WTC11 (cell line): ENCODE measurements around the gene ISG20L2. TPM values are rescaled to one million over a fixed set of nuclear protein-coding genes. Genes with fewer than 3 reads are reported as not detected.

Experiments used
- ATAC-seq: fragments of 200-7000 bp; cut with Tn5 transposase; 2 replicates; pipeline ENCODE4 v1.10.0; 2021; ENCODE audit warnings: mild to moderate bottlenecking, moderate library complexity
- CTCF ChIA-PET: fragments of 300-600 bp; sonication (Branson Sonifier 250); formaldehyde crosslinking; loops from one replicate; lab custom pipeline; 2021; ENCODE audit warnings: antibody characterized with exemption; lab: Charles Lee
- POLR2A ChIA-PET: fragments of 350-600 bp; sonication (Branson Sonifier 250); formaldehyde crosslinking; loops from one replicate; lab custom pipeline; 2021; ENCODE audit warnings: antibody characterized with exemption; lab: Charles Lee
- DNase-seq: peaks from one replicate; pipeline ENCODE4 v3.0.0; 2021; ENCODE audit warnings: low spot score
- H3K27ac Mint-ChIP-seq: 2 replicates; pipeline ENCODE4 v1.8.0; 2021; ENCODE audit warnings: mixed read lengths
- H3K27me3 Mint-ChIP-seq: 2 replicates; pipeline ENCODE4 v1.8.0; 2021; ENCODE audit warnings: low read depth, mild to moderate bottlenecking, moderate library complexity, mixed read lengths
- H3K36me3 Mint-ChIP-seq: 2 replicates; pipeline ENCODE4 v1.8.0; 2021; ENCODE audit warnings: mixed read lengths
- H3K4me1 Mint-ChIP-seq: 2 replicates; pipeline ENCODE4 v1.8.0; 2022; ENCODE audit warnings: mixed read lengths
- H3K4me3 Mint-ChIP-seq: 2 replicates; pipeline ENCODE4 v1.8.0; 2021; ENCODE audit warnings: mild to moderate bottlenecking, moderate library complexity, mixed read lengths
- H3K9me3 Mint-ChIP-seq: 2 replicates; pipeline ENCODE4 v1.8.0; 2021; ENCODE audit warnings: mixed read lengths
- CREB1 ChIP-seq: sonication (generic); formaldehyde crosslinking; IDR thresholded peaks from 2 replicates; pipeline ENCODE4 v1.8.0; 2023; ENCODE audit warnings: mild to moderate bottlenecking, missing genetic modification reagents
- HMGA2 ChIP-seq: fragments of 250-450 bp; sonication (Bioruptor Pico); IDR thresholded peaks from 2 replicates; pipeline ENCODE4 v1.4.0; 2021; ENCODE audit warnings: mild to moderate bottlenecking, moderate library complexity
- MXD4 ChIP-seq: fragments of 250-450 bp; sonication (Bioruptor Pico); IDR thresholded peaks from 2 replicates; pipeline ENCODE4 v1.8.0; 2021; ENCODE audit warnings: mild to moderate bottlenecking, moderate library complexity, borderline replicate concordance
- NFE2L1 ChIP-seq: sonication (generic); formaldehyde crosslinking; IDR thresholded peaks from 2 replicates; pipeline ENCODE4 v1.8.1; 2023; ENCODE audit warnings: missing genetic modification reagents
- SP1 ChIP-seq: sonication (generic); formaldehyde crosslinking; conservative IDR thresholded peaks from 2 replicates; pipeline ENCODE4 v1.8.1; 2022; ENCODE audit warnings: missing genetic modification reagents
- ZNF232 ChIP-seq: sonication (generic); formaldehyde crosslinking; IDR thresholded peaks from 2 replicates; pipeline ENCODE4 v1.8.0; 2022; ENCODE audit warnings: mild to moderate bottlenecking, missing genetic modification reagents
- ZNF263 ChIP-seq: sonication (generic); formaldehyde crosslinking; IDR thresholded peaks from 2 replicates; pipeline ENCODE4 v1.8.1; 2022; ENCODE audit warnings: low read depth, mild to moderate bottlenecking, moderate library complexity, missing genetic modification reagents
- ZNF416 ChIP-seq: fragments of 250-450 bp; sonication (Bioruptor Pico); IDR thresholded peaks from 2 replicates; pipeline ENCODE4 v1.9.0; 2021; ENCODE audit warnings: mild to moderate bottlenecking, inconsistent platforms
- total RNA-seq: library from RNA; stranded (reverse); gene quantifications from 3 replicates; pipeline ENCODE4 v1.2.3, GENCODE V29; 2021
- TF ChIP-seq, protein P1 (sequence below): sonication (generic); formaldehyde crosslinking; IDR thresholded peaks from 2 replicates; pipeline ENCODE4 v1.8.1; 2022; ENCODE audit warnings: missing genetic modification reagents, borderline replicate concordance
- TF ChIP-seq, protein P2 (sequence below): sonication (generic); formaldehyde crosslinking; conservative IDR thresholded peaks from 2 replicates; pipeline ENCODE4 v1.8.1; 2023; ENCODE audit warnings: mild to moderate bottlenecking, low read depth, missing genetic modification reagents, moderate library complexity
- TF ChIP-seq, protein P3 (sequence below): sonication (generic); formaldehyde crosslinking; IDR thresholded peaks from 2 replicates; pipeline ENCODE4 v1.8.0; 2023; ENCODE audit warnings: missing genetic modification reagents, mild to moderate bottlenecking, borderline replicate concordance
- TF ChIP-seq, protein P4 (sequence below): fragments of 250-450 bp; sonication (Bioruptor Pico); IDR thresholded peaks from 2 replicates; pipeline ENCODE4 v1.8.0; 2021; ENCODE audit warnings: mild to moderate bottlenecking

ISG20L2 gene
- total RNA-seq, 1 experiment from 2014 or later: 43.8 TPM

DNA sequence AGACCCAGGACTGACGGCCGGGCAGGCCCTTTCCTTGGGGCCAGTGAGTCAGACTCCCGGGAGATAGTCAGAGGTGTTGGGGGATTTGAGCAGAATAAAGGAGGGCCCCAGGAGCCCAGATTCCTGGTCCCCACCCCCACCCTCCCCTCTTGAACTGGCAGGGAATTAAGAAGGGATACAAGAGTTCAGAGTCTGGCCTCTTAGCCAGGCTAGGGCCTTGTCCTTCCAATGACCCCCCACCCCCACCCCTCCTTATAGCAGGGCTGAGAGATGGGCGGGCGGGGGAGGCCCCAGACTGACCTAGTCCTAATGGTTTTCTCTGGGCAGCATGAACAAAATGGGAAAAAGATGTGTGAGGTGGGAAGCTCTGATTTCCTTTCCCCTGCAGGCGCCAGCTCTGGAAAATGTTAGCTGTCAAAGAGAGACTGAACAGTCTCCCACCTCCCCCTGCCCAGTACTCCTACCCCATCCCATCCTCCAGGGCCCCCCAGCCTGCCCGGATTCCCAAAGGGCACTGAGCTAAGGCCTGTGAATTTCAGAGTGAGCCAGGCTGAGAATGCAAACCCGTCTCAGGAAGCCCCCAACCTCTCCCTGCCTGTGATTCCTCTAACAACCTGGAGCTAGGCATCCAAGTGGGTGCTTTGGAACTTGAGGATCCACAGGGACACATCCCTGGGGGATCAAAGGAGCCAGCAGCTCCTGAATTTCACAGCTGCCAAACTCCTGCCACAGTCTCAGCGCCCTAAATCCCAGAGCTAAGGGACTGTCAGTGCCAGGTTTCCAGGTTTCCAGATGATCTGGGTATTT is 17.4 kb downstream of the ISG20L2 start:
- no peaks in the 10 kb centered on the region; the same call in 1 of the 2 replicates for H3K27me3 Mint-ChIP-seq
- H3K4me1 Mint-ChIP-seq: peaks cover 55% of the 10 kb centered on the region
- no peak for DNase-seq
- no peak for TF ChIP-seq NFE2L1 (CRISPR knock-in tag)
- TF ChIP-seq, protein P1, sequence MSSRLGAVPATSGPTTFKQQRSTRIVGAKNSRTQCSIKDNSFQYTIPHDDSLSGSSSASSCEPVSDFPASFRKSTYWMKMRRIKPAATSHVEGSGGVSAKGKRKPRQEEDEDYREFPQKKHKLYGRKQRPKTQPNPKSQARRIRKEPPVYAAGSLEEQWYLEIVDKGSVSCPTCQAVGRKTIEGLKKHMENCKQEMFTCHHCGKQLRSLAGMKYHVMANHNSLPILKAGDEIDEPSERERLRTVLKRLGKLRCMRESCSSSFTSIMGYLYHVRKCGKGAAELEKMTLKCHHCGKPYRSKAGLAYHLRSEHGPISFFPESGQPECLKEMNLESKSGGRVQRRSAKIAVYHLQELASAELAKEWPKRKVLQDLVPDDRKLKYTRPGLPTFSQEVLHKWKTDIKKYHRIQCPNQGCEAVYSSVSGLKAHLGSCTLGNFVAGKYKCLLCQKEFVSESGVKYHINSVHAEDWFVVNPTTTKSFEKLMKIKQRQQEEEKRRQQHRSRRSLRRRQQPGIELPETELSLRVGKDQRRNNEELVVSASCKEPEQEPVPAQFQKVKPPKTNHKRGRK (CRISPR knock-in tag): no peak
- no peak for TF ChIP-seq HMGA2 (CRISPR knock-in tag)
- no peak for TF ChIP-seq CREB1 (CRISPR knock-in tag)
- TF ChIP-seq, protein P2, sequence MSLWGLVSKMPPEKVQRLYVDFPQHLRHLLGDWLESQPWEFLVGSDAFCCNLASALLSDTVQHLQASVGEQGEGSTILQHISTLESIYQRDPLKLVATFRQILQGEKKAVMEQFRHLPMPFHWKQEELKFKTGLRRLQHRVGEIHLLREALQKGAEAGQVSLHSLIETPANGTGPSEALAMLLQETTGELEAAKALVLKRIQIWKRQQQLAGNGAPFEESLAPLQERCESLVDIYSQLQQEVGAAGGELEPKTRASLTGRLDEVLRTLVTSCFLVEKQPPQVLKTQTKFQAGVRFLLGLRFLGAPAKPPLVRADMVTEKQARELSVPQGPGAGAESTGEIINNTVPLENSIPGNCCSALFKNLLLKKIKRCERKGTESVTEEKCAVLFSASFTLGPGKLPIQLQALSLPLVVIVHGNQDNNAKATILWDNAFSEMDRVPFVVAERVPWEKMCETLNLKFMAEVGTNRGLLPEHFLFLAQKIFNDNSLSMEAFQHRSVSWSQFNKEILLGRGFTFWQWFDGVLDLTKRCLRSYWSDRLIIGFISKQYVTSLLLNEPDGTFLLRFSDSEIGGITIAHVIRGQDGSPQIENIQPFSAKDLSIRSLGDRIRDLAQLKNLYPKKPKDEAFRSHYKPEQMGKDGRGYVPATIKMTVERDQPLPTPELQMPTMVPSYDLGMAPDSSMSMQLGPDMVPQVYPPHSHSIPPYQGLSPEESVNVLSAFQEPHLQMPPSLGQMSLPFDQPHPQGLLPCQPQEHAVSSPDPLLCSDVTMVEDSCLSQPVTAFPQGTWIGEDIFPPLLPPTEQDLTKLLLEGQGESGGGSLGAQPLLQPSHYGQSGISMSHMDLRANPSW: no peak
- TF ChIP-seq, protein P3, sequence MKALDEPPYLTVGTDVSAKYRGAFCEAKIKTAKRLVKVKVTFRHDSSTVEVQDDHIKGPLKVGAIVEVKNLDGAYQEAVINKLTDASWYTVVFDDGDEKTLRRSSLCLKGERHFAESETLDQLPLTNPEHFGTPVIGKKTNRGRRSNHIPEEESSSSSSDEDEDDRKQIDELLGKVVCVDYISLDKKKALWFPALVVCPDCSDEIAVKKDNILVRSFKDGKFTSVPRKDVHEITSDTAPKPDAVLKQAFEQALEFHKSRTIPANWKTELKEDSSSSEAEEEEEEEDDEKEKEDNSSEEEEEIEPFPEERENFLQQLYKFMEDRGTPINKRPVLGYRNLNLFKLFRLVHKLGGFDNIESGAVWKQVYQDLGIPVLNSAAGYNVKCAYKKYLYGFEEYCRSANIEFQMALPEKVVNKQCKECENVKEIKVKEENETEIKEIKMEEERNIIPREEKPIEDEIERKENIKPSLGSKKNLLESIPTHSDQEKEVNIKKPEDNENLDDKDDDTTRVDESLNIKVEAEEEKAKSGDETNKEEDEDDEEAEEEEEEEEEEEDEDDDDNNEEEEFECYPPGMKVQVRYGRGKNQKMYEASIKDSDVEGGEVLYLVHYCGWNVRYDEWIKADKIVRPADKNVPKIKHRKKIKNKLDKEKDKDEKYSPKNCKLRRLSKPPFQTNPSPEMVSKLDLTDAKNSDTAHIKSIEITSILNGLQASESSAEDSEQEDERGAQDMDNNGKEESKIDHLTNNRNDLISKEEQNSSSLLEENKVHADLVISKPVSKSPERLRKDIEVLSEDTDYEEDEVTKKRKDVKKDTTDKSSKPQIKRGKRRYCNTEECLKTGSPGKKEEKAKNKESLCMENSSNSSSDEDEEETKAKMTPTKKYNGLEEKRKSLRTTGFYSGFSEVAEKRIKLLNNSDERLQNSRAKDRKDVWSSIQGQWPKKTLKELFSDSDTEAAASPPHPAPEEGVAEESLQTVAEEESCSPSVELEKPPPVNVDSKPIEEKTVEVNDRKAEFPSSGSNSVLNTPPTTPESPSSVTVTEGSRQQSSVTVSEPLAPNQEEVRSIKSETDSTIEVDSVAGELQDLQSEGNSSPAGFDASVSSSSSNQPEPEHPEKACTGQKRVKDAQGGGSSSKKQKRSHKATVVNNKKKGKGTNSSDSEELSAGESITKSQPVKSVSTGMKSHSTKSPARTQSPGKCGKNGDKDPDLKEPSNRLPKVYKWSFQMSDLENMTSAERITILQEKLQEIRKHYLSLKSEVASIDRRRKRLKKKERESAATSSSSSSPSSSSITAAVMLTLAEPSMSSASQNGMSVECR (CRISPR knock-in tag): no peak
- no peak for TF ChIP-seq SP1 (CRISPR knock-in tag)
- TF ChIP-seq MXD4 (CRISPR knock-in tag): no peak
- TF ChIP-seq ZNF416: no peak
- TF ChIP-seq, all 79 proteins: peak for 0
- ATAC-seq: no peak
- H3K9me3 Mint-ChIP-seq: no peaks in the 10 kb centered on the region
- no peak overlapping the region for H3K4me3 Mint-ChIP-seq
- no peaks in the 10 kb centered on the region for H3K36me3 Mint-ChIP-seq
- ChIA-PET POLR2A (interaction anchor here (0.5 to 1.6 kb wide), 4 partner anchors 22 to 222 kb away, joined by 3 to 5 read pairs (median 4); no protein-coding TSS in a partner anchor), CTCF (interaction anchor here (0.7 to 25.2 kb wide), 9 partner anchors 10 to 209 kb away, joined by 3 to 1553 read pairs (median 7); partner anchors contain the start of genes ISG20L2, METTL25B and NTRK1)
- H3K27ac Mint-ChIP-seq: no peak overlapping the region

DNA sequence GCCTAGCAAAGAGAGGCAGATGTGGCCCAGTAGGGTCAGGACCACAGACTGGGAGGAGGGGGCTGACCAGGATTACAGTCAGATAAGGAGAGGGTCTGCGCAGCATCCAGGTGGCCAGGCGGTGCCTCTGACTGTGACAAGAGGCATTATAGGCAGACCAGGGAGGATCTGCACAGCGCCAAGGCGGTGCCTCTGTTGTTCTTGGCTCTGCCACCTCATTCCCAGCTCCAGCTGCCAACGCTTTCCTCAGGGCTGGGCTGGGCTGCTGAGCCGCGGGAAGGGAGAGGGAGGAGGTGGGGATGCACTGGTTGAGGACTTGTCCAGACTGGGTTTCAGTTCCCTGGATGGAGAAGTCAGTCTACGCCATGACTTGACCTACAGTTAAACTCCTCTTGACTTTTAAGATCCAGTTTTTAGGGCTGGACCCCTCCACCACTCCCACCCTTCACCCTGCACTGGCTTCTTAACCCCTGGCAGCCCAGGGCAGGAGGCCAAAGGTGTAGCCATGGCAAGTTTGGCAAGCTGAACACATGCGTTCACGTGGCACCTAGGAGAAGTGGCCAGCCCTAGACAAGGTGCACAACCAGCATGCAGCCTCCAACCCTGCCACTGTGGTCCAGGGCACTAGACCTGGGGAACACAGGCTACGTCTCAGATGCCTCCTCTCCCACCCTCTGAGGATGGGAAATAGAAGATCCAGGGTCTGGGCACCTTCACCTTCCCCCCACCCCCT is 18.6 kb downstream of the ISG20L2 start:
- H3K4me1 Mint-ChIP-seq: peaks cover 55% of the 10 kb centered on the region
- DNase-seq: no peak
- CTCF ChIA-PET: interaction anchor here (1.0 to 25.2 kb wide), 5 partner anchors 8 to 86 kb away, joined by 5 to 1553 read pairs (median 7); partner anchors contain the start of genes ISG20L2 and METTL25B
- H3K4me3 Mint-ChIP-seq: no peak overlapping the region
- no peaks in the 10 kb centered on the region for H3K36me3 Mint-ChIP-seq
- TF ChIP-seq ZNF263 (CRISPR knock-in tag) (no peak), ZNF232 (no peak)
- TF ChIP-seq, protein P4, sequence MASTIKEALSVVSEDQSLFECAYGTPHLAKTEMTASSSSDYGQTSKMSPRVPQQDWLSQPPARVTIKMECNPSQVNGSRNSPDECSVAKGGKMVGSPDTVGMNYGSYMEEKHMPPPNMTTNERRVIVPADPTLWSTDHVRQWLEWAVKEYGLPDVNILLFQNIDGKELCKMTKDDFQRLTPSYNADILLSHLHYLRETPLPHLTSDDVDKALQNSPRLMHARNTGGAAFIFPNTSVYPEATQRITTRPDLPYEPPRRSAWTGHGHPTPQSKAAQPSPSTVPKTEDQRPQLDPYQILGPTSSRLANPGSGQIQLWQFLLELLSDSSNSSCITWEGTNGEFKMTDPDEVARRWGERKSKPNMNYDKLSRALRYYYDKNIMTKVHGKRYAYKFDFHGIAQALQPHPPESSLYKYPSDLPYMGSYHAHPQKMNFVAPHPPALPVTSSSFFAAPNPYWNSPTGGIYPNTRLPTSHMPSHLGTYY (CRISPR knock-in tag): no peak
- no peak overlapping the region for H3K27ac Mint-ChIP-seq
- POLR2A ChIA-PET: interaction anchor here (4.7 to 5.4 kb wide), 2 partner anchors 18 to 33 kb away, joined by 47 to 195 read pairs; partner anchors contain the start of gene NES
- no peak for ATAC-seq
- no peaks in the 10 kb centered on the region for H3K9me3 Mint-ChIP-seq
- peaks cover 4% of the 10 kb centered on the region for H3K27me3 Mint-ChIP-seq
